ENCODE data around the gene PLEKHH2.
A peak's percentile ranks its signal among the peaks of the same experiment; 100 is the strongest.

The PLEKHH2 gene

DNA sequence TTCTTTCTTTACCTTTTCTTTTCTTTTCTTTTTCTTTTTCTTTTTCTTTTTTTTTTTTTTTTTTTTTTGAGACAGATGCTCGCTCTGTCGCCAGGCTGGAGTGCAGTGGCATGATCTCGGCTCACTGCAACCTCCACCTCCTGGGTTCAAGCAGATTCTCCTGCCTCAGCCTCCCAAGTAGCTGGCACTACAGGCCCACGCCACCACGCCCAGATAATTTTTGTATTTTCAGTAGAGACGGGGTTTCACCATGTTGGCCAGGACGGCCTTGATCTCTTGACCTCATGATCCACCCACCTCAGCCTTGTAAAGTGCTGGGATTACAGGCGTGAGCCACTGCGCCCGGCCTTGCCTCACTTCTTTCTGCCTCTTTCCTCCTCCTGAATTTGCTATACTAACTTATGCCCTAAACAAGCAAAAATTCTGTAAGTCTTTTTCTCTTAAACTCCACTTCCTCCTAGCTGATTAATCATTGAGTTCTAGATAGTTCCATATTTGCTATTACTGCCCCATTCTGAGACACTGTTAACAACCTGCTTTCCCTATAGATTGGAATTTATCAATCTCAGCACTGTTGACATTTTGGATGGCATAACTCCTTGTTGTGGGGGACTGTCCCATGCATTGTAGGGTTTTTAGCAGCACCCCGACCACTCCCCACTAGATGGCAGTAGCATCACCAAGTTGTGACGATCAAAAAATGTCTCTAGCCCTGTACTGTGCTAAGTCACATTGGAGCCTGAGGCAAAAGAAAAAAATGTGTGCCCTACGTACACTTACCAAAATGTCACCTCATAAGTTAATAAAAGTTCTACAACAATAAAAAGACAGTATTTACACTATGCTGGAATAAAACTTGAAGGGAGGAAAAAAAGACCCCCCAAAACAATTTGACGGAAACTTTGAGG is 24.8 kb upstream of the PLEKHH2 start:
- TF ChIP-seq GLIS3 (CRISPR knock-in tag; IDR thresholded peaks at IDR 0.05) (no peak), ARNTL (CRISPR knock-in tag; IDR thresholded peaks at IDR 0.05; ENCODE audit: borderline replicate concordance, low read depth) (no peak), ISL1 (CRISPR knock-in tag; IDR thresholded peaks at IDR 0.05) (no peak), ZNF565 (CRISPR knock-in tag; conservative IDR thresholded peaks at IDR 0.05; ENCODE audit: low read depth) (no peak), PPARA (CRISPR knock-in tag; IDR thresholded peaks at IDR 0.05; ENCODE audit: borderline replicate concordance) (no peak), RARB (CRISPR knock-in tag; IDR thresholded peaks at IDR 0.05) (no peak), OSR1 (CRISPR knock-in tag; IDR thresholded peaks at IDR 0.05) (no peak), TCF4 (CRISPR knock-in tag; IDR thresholded peaks at IDR 0.05; ENCODE audit: borderline replicate concordance) (no peak), ZNF8 (CRISPR knock-in tag; IDR thresholded peaks at IDR 0.05) (no peak), CSDC2 (CRISPR knock-in tag; IDR thresholded peaks at IDR 0.05) (no peak), TOX (CRISPR knock-in tag; IDR thresholded peaks at IDR 0.05; ENCODE audit: borderline replicate concordance) (no peak), ZFP3 (CRISPR knock-in tag; IDR thresholded peaks at IDR 0.05) (no peak), ZNF70 (CRISPR knock-in tag; IDR thresholded peaks at IDR 0.05) (no peak)
- TF ChIP-seq, protein P1, sequence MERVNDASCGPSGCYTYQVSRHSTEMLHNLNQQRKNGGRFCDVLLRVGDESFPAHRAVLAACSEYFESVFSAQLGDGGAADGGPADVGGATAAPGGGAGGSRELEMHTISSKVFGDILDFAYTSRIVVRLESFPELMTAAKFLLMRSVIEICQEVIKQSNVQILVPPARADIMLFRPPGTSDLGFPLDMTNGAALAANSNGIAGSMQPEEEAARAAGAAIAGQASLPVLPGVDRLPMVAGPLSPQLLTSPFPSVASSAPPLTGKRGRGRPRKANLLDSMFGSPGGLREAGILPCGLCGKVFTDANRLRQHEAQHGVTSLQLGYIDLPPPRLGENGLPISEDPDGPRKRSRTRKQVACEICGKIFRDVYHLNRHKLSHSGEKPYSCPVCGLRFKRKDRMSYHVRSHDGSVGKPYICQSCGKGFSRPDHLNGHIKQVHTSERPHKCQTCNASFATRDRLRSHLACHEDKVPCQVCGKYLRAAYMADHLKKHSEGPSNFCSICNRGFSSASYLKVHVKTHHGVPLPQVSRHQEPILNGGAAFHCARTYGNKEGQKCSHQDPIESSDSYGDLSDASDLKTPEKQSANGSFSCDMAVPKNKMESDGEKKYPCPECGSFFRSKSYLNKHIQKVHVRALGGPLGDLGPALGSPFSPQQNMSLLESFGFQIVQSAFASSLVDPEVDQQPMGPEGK (CRISPR knock-in tag; IDR thresholded peaks at IDR 0.05; ENCODE audit: borderline replicate concordance), result no peak
- TF ChIP-seq, protein P2, sequence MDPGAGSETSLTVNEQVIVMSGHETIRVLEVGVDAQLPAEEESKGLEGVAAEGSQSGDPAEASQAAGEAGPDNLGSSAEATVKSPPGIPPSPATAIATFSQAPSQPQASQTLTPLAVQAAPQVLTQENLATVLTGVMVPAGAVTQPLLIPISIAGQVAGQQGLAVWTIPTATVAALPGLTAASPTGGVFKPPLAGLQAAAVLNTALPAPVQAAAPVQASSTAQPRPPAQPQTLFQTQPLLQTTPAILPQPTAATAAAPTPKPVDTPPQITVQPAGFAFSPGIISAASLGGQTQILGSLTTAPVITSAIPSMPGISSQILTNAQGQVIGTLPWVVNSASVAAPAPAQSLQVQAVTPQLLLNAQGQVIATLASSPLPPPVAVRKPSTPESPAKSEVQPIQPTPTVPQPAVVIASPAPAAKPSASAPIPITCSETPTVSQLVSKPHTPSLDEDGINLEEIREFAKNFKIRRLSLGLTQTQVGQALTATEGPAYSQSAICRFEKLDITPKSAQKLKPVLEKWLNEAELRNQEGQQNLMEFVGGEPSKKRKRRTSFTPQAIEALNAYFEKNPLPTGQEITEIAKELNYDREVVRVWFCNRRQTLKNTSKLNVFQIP (CRISPR knock-in tag; IDR thresholded peaks at IDR 0.05; ENCODE audit: borderline replicate concordance, low read depth), result no peak
- TF ChIP-seq, protein P3, sequence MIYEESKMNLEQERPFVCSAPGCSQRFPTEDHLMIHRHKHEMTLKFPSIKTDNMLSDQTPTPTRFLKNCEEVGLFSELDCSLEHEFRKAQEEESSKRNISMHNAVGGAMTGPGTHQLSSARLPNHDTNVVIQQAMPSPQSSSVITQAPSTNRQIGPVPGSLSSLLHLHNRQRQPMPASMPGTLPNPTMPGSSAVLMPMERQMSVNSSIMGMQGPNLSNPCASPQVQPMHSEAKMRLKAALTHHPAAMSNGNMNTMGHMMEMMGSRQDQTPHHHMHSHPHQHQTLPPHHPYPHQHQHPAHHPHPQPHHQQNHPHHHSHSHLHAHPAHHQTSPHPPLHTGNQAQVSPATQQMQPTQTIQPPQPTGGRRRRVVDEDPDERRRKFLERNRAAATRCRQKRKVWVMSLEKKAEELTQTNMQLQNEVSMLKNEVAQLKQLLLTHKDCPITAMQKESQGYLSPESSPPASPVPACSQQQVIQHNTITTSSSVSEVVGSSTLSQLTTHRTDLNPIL (CRISPR knock-in tag; IDR thresholded peaks at IDR 0.05; ENCODE audit: low read depth), result no peak
- peak; percentile 96 for ATAC-seq

DNA sequence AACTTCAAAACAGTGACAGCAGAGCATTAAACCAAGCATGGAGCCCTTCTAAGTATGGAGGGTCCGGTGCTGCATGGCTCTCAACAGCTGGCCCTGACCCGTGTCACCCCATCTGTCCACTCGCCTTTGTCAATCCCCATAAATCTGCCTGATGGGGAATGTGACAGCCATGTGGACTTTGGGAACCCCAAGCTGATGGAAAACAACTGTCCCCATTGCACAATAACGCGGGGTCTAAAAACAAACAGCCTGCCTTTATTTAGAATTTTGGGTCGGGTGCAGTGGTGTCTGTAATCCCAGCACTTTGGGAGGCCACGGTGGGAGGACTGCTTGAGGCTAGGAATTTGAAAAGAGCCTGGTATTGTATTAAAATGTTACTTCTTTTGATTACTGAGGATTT is 24.1 kb upstream of the PLEKHH2 start:
- TF ChIP-seq CSDC2 (CRISPR knock-in tag; IDR thresholded peaks at IDR 0.05) (no peak), ESRRG (CRISPR knock-in tag; IDR thresholded peaks at IDR 0.05) (no peak), ISL1 (CRISPR knock-in tag; IDR thresholded peaks at IDR 0.05) (no peak), TCF4 (CRISPR knock-in tag; IDR thresholded peaks at IDR 0.05; ENCODE audit: borderline replicate concordance) (no peak), SNAI2 (CRISPR knock-in tag; IDR thresholded peaks at IDR 0.05) (no peak), ZNF70 (CRISPR knock-in tag; IDR thresholded peaks at IDR 0.05) (no peak), ZFP3 (CRISPR knock-in tag; IDR thresholded peaks at IDR 0.05) (no peak), ZC3H10 (CRISPR knock-in tag; IDR thresholded peaks at IDR 0.05) (no peak), PPARA (CRISPR knock-in tag; IDR thresholded peaks at IDR 0.05; ENCODE audit: borderline replicate concordance) (no peak), BACH2 (CRISPR knock-in tag; IDR thresholded peaks at IDR 0.05; ENCODE audit: borderline replicate concordance) (no peak), GLIS3 (CRISPR knock-in tag; IDR thresholded peaks at IDR 0.05) (no peak), OSR1 (CRISPR knock-in tag; IDR thresholded peaks at IDR 0.05) (no peak), TOX (CRISPR knock-in tag; IDR thresholded peaks at IDR 0.05; ENCODE audit: borderline replicate concordance) (no peak)
- TF ChIP-seq, protein P3 (CRISPR knock-in tag; IDR thresholded peaks at IDR 0.05; ENCODE audit: low read depth), result no peak
- TF ChIP-seq, protein P4, sequence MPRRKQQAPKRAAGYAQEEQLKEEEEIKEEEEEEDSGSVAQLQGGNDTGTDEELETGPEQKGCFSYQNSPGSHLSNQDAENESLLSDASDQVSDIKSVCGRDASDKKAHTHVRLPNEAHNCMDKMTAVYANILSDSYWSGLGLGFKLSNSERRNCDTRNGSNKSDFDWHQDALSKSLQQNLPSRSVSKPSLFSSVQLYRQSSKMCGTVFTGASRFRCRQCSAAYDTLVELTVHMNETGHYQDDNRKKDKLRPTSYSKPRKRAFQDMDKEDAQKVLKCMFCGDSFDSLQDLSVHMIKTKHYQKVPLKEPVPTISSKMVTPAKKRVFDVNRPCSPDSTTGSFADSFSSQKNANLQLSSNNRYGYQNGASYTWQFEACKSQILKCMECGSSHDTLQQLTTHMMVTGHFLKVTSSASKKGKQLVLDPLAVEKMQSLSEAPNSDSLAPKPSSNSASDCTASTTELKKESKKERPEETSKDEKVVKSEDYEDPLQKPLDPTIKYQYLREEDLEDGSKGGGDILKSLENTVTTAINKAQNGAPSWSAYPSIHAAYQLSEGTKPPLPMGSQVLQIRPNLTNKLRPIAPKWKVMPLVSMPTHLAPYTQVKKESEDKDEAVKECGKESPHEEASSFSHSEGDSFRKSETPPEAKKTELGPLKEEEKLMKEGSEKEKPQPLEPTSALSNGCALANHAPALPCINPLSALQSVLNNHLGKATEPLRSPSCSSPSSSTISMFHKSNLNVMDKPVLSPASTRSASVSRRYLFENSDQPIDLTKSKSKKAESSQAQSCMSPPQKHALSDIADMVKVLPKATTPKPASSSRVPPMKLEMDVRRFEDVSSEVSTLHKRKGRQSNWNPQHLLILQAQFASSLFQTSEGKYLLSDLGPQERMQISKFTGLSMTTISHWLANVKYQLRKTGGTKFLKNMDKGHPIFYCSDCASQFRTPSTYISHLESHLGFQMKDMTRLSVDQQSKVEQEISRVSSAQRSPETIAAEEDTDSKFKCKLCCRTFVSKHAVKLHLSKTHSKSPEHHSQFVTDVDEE (CRISPR knock-in tag; IDR thresholded peaks at IDR 0.05), result no peak
- TF ChIP-seq, protein P2 (CRISPR knock-in tag; IDR thresholded peaks at IDR 0.05; ENCODE audit: borderline replicate concordance, low read depth), result no peak
- TF ChIP-seq, protein P1 (CRISPR knock-in tag; IDR thresholded peaks at IDR 0.05; ENCODE audit: borderline replicate concordance), result no peak
- no peak for ATAC-seq

Data from SK-N-SH treated with all-trans-retinoic acid at 6 μM for 48 hours (cell line).